NCI-H187 (cell line): ENCODE results near the gene RBP5.
A peak's percentile ranks its signal among the peaks of the same experiment; 100 is the strongest.

Experiments used
- DNase-seq, 2 experiments: peaks; one replicate each; lab custom pipeline; 2025; lab: John Stamatoyannopoulos, UW

Gene RBP5

DNA sequence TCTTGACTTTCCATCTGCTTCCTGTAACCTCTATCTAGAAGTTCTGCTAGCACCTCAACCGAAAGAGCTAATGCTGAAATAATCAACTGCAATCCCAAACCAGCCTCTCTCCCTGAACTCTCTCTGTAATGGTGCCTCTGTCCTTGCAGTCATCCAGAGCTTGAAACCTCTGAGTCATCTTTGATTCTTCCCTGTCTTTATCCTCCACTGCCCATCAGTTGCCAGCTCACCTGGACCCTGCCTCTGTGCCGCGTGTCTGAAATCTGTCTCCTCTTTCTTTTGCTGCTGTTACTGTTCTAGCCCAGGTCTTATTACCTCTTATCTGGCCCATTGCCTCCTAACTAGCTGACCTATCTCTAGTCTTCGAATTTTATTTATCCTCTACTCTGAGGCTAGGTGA is 17.0 kb upstream of the RBP5 start:
- DNase-seq = no peak

GRCh38 chr12:7144414-7145120 is 15.9 kb upstream of the RBP5 start:
- no peak for DNase-seq

DNA sequence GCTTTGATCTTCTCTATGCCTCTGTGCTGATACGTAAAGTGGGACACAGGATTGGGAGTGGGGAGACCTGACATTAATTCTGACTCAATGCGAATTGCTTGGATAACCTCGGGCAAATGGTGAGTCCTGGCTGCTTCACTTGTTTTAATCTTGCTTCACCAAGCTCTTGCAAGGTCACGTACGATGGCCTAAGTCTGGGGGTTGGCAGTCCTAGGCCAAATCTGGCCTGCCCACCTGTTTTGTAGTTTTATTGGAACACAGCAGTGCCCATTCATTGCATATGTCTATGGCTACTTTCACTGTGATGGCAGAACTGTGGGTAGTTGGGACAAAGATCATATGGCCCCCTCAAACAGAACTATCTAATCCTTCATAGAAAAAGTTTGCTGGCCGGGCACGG is 14.9 kb upstream of the RBP5 start:
- no peak for DNase-seq

- no peak for DNase-seq
Measured at GRCh38 chr12:7142809-7143465, 14.2 kb upstream of the RBP5 start.

GRCh38 chr12:7142056-7142644 is 13.5 kb upstream of the RBP5 start:
- peak in 1 of 2 experiments; percentile 17 for DNase-seq

DNA sequence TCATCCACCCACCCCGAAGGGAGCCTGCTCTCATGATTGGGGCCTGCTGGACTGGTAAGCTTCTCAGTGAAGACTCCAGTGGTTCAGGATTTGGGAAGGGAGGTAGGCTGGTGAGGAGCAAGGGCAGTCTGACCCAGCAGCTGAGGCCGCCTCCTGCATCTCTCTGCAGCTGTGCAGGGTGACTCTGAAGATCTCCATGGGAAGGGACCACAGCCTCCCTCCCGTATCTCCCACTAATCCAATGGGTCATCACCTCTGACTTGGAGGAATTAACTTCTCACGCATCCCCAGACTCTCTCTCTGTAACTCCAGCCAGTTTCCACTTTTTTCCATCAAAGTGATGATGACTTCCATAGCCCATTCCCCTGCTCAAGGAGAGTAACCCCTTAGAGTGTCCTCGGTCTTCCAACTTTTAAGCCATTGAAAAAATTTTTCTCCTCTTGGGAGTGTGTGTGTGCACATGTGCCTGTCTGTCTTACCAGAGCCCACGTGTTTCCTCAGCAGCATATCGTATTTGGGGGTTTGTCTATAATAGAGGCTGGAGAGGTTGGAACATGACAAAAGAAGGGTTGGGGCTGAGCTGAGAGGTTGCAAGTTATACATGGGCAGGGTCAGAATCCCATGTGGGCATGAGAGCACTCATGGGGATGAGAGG is 12.8 kb upstream of the RBP5 start:
- DNase-seq = no peak

DNA sequence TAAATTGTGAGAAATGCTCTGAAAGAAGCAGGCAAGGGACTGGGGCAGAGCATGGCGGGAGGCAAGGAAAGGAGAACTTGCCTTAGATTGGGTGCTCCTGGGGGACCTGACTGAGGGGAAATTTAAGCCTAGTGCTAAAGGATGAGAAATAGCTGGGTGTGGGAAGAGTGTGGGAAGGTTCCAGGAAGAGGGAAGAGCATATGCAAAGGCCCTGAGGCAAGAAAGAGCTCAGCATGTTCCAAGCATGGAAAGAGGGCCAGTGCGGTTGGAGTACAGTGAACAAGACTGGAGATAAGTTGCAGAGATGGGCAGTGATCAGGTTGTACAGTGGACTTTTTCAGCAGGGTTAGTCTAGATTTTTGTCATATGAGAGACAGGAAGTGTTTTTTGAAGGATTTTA is 10.5 kb upstream of the RBP5 start:
- no peak for DNase-seq

DNA sequence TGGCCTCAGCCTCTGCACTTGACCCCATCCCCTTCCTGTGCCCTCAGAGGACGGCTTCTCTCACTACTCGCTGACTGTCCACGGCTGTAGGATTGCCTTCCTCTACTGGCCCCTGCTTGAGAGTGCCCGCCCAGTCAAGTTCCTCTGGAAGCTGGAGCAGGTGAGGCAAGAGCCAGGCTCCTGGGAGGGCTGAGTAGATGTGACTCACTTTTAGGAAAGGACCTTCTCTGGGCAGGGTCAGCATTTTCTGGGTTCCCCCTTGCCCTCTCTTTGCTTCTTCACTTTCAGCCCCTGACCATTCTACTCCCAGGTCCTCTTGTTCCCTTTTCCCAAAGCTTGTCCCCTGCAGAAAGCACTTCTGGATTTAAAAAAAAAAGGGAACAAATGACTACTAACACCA is 9.2 kb upstream of the RBP5 start:
- DNase-seq = no peak

DNA sequence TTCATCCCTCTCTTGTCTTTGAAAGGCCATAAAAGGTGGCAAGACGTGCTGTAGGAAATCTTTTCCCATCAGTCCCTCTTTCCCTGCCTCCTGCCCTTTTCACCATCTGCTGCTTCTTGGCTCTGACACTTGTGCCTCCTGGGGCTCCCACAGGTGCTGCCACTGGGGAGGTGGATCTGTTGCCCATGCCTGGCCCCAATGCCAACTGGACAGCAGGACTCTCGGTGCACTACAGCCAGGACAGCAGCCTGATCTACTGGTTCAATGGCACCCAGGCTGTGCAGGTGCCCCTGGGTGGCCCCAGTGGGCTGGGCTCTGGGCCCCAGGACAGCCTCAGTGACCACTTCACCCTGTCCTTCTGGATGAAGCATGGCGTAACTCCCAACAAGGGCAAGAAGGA is 8.0 kb upstream of the RBP5 start:
- no peak for DNase-seq

DNA sequence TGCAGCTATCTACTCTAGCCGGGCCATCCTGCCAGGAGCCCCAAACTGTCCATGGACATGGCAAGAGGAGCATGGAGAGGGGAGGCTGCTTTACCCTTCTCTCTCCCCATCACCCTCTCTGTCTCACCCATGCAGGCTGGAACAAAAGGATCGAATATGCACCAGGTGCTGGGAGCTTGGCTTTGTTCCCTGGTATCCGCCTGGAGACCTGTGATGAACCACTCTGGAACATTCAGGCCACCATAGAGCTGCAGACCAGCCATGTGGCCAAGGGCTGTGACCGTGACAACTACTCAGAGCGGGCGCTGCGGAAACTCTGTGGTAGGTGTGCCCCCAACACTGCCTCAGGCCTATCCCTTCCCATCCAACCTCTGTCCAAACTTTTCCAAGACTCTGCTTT is 7.4 kb upstream of the RBP5 start:
- DNase-seq = no peak

GRCh38 chr12:7134396-7135166 is 5.9 kb upstream of the RBP5 start:
- no peak for DNase-seq

DNA sequence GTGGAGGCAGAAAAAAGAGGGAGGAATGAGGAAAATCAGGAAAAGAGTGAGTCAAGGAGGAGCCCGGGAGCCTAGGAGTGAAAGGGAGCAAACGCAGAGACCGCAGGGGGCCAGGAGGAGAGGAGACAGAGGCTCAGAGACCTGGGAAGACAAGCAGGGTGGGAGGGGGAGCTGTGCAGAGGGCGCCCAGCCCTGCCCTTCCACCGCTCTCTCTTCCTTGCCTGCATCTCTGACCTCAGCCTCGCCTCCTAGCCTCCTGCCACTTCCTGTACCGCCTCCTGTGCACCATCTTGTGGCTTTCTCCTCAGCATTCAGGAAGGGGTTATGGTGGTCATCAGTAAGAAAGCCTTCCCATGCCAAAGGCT is 2.8 kb upstream of the RBP5 start:
- no peak for DNase-seq

GRCh38 chr12:7130701-7131501 is 2.2 kb upstream of the RBP5 start:
- DNase-seq = peak in 1 of 2 experiments; percentile 12

DNA sequence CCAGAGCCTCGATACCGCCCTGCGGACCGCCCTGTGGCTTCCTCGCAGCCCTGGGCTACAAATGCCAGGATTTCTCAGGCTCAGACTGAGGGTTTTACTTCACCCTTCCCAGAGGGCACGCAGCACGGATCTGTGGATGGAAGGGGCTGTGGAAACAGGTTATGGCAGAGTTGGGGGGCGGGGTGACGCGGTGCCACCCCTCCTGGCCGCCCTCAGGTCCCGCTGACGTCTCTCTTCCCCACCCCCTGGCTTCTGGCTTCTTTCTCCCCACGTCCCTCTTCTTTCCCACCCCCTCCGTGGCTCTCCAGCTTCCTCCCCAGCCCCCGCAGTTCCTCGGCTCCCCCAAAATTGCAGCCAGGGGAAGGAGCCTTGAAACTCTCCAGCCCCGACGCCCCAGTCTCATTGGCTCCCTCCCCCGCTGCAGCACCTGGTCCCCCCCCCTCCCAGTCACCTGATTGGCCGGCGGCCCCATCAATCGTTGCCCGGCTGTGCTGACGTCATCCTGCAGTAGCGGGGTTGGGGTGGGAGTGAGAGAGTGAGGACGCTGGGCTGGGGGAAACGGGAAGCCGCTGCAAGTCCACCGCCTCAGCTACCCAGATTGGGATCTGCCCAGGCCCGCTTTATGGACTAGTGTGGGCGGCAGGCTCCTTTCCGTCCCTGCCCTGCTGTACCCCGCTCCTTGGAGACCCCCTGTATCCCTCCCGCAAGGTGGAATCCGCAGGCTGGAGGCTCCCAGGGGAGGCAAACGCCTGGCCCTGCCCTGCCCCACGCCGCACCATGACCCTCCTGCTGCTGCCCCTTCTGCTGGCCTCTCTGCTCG is 1.4 kb upstream of the RBP5 start, which contains the start of gene CLSTN3:
CLSTN3 (plus strand) TSS at position 500 of the 820 bp plus-strand sequence; CDS start at position 778, 278 bp downstream.
- peak; percentile 47 to 55 for DNase-seq

DNA sequence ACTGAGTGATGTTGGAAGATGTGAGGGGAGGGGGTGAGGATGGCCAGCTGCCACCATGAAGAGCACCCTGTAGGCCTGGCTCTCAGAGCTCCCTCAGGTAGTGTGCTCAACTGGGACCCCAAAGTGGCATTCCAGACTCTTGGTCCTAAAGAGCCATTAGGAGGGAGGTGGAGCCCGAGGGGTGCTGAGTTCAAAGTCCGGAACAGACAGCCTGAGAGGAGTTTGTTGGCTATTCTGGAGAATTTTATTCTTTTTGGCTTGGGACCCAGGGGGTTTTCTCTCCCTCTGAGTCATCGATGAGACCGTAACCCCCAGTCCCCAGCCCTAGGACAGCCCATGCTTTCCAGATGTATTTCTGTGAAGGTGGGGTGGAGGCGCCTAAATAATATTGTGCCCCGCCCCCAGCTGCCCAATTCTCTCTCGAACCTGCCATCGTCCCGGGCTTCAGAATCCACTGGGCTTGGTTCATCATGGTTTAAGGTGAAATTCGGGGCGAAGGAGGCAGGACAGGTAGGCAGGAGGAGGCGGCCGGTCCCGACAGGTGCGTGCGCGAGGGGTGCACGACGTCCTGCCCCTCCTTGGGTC is 690 bp upstream of the RBP5 start:
- DNase-seq = no peak

- no peak for DNase-seq
Measured at GRCh38 chr12:7127916-7128626, 618 bp downstream of the RBP5 start.

- DNase-seq = no peak
Measured at GRCh38 chr12:7125632-7126227, 3.0 kb downstream of the RBP5 start.

- no peak for DNase-seq
Measured at GRCh38 chr12:7123806-7124522, 4.7 kb downstream of the RBP5 start.
